K562 (cell line): ENCODE data around the gene RPL29. TPM values are rescaled to one million over a fixed set of nuclear protein-coding genes. Genes with fewer than 3 reads are reported as not detected.

Experiments used
- CREM ChIP-seq: IDR thresholded peaks from 2 replicates; pipeline ENCODE4 v1.6.1; 2014; ENCODE audit warnings: antibody characterized with exemption, low read depth
- CTCFL ChIP-seq: IDR thresholded peaks from 2 replicates; pipeline ENCODE4 v1.6.1; 2011; ENCODE audit warnings: borderline replicate concordance, low read depth, mild to moderate bottlenecking, moderate library complexity, low read length; ENCODE audit not compliant: insufficient read depth, poor library complexity, severe bottlenecking
- DPF2 ChIP-seq: fragments of 450-650 bp; IDR thresholded peaks from 2 replicates; pipeline ENCODE4 v1.6.1; 2016
- EZH2 ChIP-seq: IDR thresholded peaks from 2 replicates; pipeline ENCODE4 v1.6.1; 2012; ENCODE audit warnings: low read depth, mild to moderate bottlenecking, inconsistent platforms, low read length, borderline replicate concordance
- HMGXB4 ChIP-seq: sonication (generic); formaldehyde crosslinking; IDR thresholded peaks from 2 replicates; pipeline ENCODE4 v1.8.1; 2023; ENCODE audit warnings: mild to moderate bottlenecking, missing genetic modification reagents
- ILK ChIP-seq: fragments of 450-650 bp; IDR thresholded peaks from 2 replicates; pipeline ENCODE4 v1.6.1; 2016; ENCODE audit warnings: missing genetic modification characterization, low read depth, mild to moderate bottlenecking, missing compliant biosample characterization, moderate library complexity, borderline replicate concordance
- KLF16 ChIP-seq: IDR thresholded peaks from 2 replicates; pipeline ENCODE4 v1.6.1; 2016; ENCODE audit warnings: antibody characterized with exemption
- MYC ChIP-seq, 2 experiments: fragments of 250-450 bp in 1 of 2; sonication (Bioruptor Pico) in 1 of 2; IDR thresholded peaks; 2 replicates each; pipeline versions ENCODE4 v1.5.1 to v1.6.1; 2012 to 2021; ENCODE audit warnings: low read depth in 2 of 2, borderline replicate concordance in 1 of 2, improper control_type of control experiment in 1 of 2, low read length in 1 of 2, mild to moderate bottlenecking in 1 of 2, moderate library complexity in 1 of 2
- NFATC3 ChIP-seq: fragments of 450-650 bp; IDR thresholded peaks from 2 replicates; pipeline ENCODE4 v1.6.1; 2017; ENCODE audit warnings: mild to moderate bottlenecking
- RAD21 ChIP-seq, 2 experiments: fragments of 250-450 bp in 1 of 2; fragments of 450-650 bp in 1 of 2; sonication (Bioruptor Pico) in 1 of 2; formaldehyde crosslinking in 1 of 2; IDR thresholded peaks in 1 of 2; conservative IDR thresholded peaks in 1 of 2; 2 replicates each; pipeline versions ENCODE4 v1.4.0 to v1.8.0; 2020 to 2022; ENCODE audit warnings: mild to moderate bottlenecking in 2 of 2, moderate library complexity in 1 of 2
- RB1 ChIP-seq: fragments of 450-650 bp; IDR thresholded peaks from 2 replicates; pipeline ENCODE4 v1.6.1; 2017; ENCODE audit warnings: low read depth, mild to moderate bottlenecking
- SP1 ChIP-seq: sonication (generic); formaldehyde crosslinking; IDR thresholded peaks from 2 replicates; pipeline ENCODE4 v1.8.1; 2022; ENCODE audit warnings: mild to moderate bottlenecking, missing genetic modification reagents
- STAG1 ChIP-seq: sonication (generic); formaldehyde crosslinking; IDR thresholded peaks from 2 replicates; pipeline ENCODE4 v1.5.0; 2020; ENCODE audit warnings: missing genetic modification reagents, borderline replicate concordance
- TFAP4 ChIP-seq: sonication (generic); formaldehyde crosslinking; IDR thresholded peaks from 2 replicates; pipeline ENCODE4 v1.8.0; 2022; ENCODE audit warnings: missing genetic modification reagents, mild to moderate bottlenecking, moderate library complexity, borderline replicate concordance
- ZNF518B ChIP-seq: fragments of 250-450 bp; sonication (Bioruptor Pico); IDR thresholded peaks from 2 replicates; pipeline ENCODE4 v1.5.0; 2021; ENCODE audit warnings: mild to moderate bottlenecking, moderate library complexity
- polyA plus RNA-seq, 8 experiments: library from polyadenylated mRNA; depleted of rRNA in 4 of 8; stranded (reverse) in 5 of 8; unstranded in 3 of 8; fragments of >200 nt; fragmentation: Nextera tagmentation in 2 of 8; fragmentation: Illumina TruSeq in 1 of 8; extraction: Ambion mirVana in 2 of 8; extraction: Trizol in 1 of 8; gene quantifications; 2 replicates each; pipeline versions ENCODE4 v1.2.1 to v1.2.3, GENCODE V29; 2011 to 2014; ENCODE audit warnings: inconsistent platforms in 1 of 8, missing spikeins in 1 of 8
- total RNA-seq, 7 experiments: library from RNA; depleted of rRNA in 6 of 7; stranded (reverse); fragments of >200 nt in 6 of 7; fragmentation: Illumina TruSeq in 2 of 7; extraction: Trizol in 2 of 7; gene quantifications; 2 replicates each; pipeline versions ENCODE4 v1.2.1 to v1.2.3, GENCODE V29; 2011 to 2021; ENCODE audit warnings: low replicate concordance in 1 of 7

The RPL29 gene
- total and polyA plus RNA-seq, 9 of the 15 experiments (the other 6 are each of a cell fraction or from before 2014, with no cell fraction given) = 568 to 1,475 (median 1,104) TPM

- TF ChIP-seq STAG1 (CRISPR knock-in tag) = peak; percentile 78; the same call in 1 of the 2 replicates
- TF ChIP-seq ZNF518B = no peak
- TF ChIP-seq RAD21 (CRISPR knock-in tag; conservative IDR thresholded peaks at IDR 0.05 in 1 of 2, IDR thresholded peaks at IDR 0.05 in 1 of 2) = peak; percentile 77 to 91
- peak; percentile 19; the same call in 1 of the 2 replicates for TF ChIP-seq SP1 (CRISPR knock-in tag)
- TF ChIP-seq TFAP4 (CRISPR knock-in tag) = peak; percentile 69; the same call in 1 of the 2 replicates
- TF ChIP-seq NFATC3 = no peak
- 0 out of 2 replicates have a peak, but pooled peaks have one; percentile 32 for TF ChIP-seq MYC (IDR thresholded peaks at IDR 0.05; ENCODE audit: low read depth, low read length)
- TF ChIP-seq MYC (CRISPR knock-in tag; IDR thresholded peaks at IDR 0.05; ENCODE audit: borderline replicate concordance, low read depth) = no peak
- 0 out of 2 replicates have a peak, but pooled peaks have one; percentile 15 for TF ChIP-seq CREM
- TF ChIP-seq DPF2 = no peak
- no peak for TF ChIP-seq HMGXB4
- no peak for TF ChIP-seq ILK (tag)
- peak; percentile 30 for TF ChIP-seq CTCFL
- no peak for TF ChIP-seq EZH2
- peak; percentile 12; the same call in 1 of the 2 replicates for TF ChIP-seq KLF16
- TF ChIP-seq RB1 = peak; percentile 56; the same call in 1 of the 2 replicates
These were observed 5.8 kb upstream of the RPL29 start (continued) for GRCh38 chr3:52001443-52001974.
